HFFc6 (cell line): ENCODE data around the gene ZNF654. TPM values are rescaled to one million over a fixed set of nuclear protein-coding genes. Genes with fewer than 3 reads are reported as not detected.

ENCODE experiments used
- DNase-seq: peaks from one replicate; pipeline ENCODE4 v3.0.0-alpha.2; 2018
- H3K27ac Mint-ChIP-seq: 2 replicates; pipeline ENCODE4 v1.8.0; 2020; ENCODE audit warnings: mild to moderate bottlenecking, mixed read lengths
- H3K27me3 Mint-ChIP-seq: 2 replicates; pipeline ENCODE4 v1.8.0; 2021; ENCODE audit warnings: mild to moderate bottlenecking, moderate library complexity, mixed read lengths; ENCODE audit not compliant: insufficient read depth
- H3K36me3 Mint-ChIP-seq: 2 replicates; pipeline ENCODE4 v1.8.0; 2021; ENCODE audit warnings: low read depth, mixed read lengths
- H3K4me1 Mint-ChIP-seq: 2 replicates; pipeline ENCODE4 v1.8.0; 2020; ENCODE audit warnings: low read depth, mixed read lengths
- H3K4me3 Mint-ChIP-seq: 2 replicates; pipeline ENCODE4 v1.8.0; 2020; ENCODE audit warnings: mild to moderate bottlenecking, moderate library complexity, mixed read lengths
- H3K9me3 Mint-ChIP-seq: 2 replicates; pipeline ENCODE4 v1.8.0; 2020; ENCODE audit warnings: mild to moderate bottlenecking, mixed read lengths
- CTCF ChIP-seq: fragments of 200-600 bp; sonication (generic); IDR thresholded peaks from 2 replicates; pipeline ENCODE4 v1.5.0; 2021; ENCODE audit warnings: antibody characterized with exemption, mild to moderate bottlenecking
- total RNA-seq, 6 experiments: library from RNA; stranded (reverse); fragmentation: NEBNext Ultra II Directional; extraction: Animal tissue kit (Norgen Biotek cat#: 25700); gene quantifications; 2 replicates in 1 of 6; 3 replicates in 5 of 6; pipeline ENCODE4 v1.2.3, GENCODE V29; 2021

ZNF654 gene
- total RNA-seq, 6 experiments from 2014 or later = 11.5 to 15.5 (median 14.4) TPM

- no peak overlapping the region for H3K27ac Mint-ChIP-seq
- peaks cover 21% of the 10 kb centered on the region for H3K36me3 Mint-ChIP-seq
- DNase-seq = no peak
- H3K27me3 Mint-ChIP-seq = no peaks in the 10 kb centered on the region; the same call in 1 of the 2 replicates
- H3K4me3 Mint-ChIP-seq = no peak overlapping the region
- no peak for TF ChIP-seq CTCF
- no peaks in the 10 kb centered on the region for H3K9me3 Mint-ChIP-seq
- peaks cover 6% of the 10 kb centered on the region for H3K4me1 Mint-ChIP-seq
These were observed 23.8 kb downstream of the ZNF654 start for GRCh38 chr3:88082854-88083253.

- Mint-ChIP-seq H3K9me3 (no peaks in the 10 kb centered on the region), H3K4me1 (peaks cover 6% of the 10 kb centered on the region), H3K36me3 (peaks cover 26% of the 10 kb centered on the region), H3K27me3 (no peaks in the 10 kb centered on the region; the same call in 1 of the 2 replicates), H3K4me3 (no peak overlapping the region), H3K27ac (no peak overlapping the region)
- no peak for TF ChIP-seq CTCF
- no peak for DNase-seq
These were observed 25.0 kb downstream of the ZNF654 start for GRCh38 chr3:88084097-88084501.

- Mint-ChIP-seq H3K36me3 (peaks cover 38% of the 10 kb centered on the region), H3K4me1 (no peaks in the 10 kb centered on the region), H3K27ac (no peak overlapping the region), H3K9me3 (no peaks in the 10 kb centered on the region), H3K4me3 (no peak overlapping the region), H3K27me3 (no peaks in the 10 kb centered on the region)
- no peak for DNase-seq
- TF ChIP-seq CTCF = no peak
These were observed 31.6 kb downstream of the ZNF654 start for GRCh38 chr3:88090681-88091080.

GRCh38 chr3:88092270-88092669, 33.2 kb downstream of the ZNF654 start:
- Mint-ChIP-seq H3K27me3 (no peaks in the 10 kb centered on the region), H3K36me3 (peaks cover 47% of the 10 kb centered on the region)
- TF ChIP-seq CTCF = no peak

GRCh38 chr3:88093266-88093665, 34.2 kb downstream of the ZNF654 start:
- Mint-ChIP-seq H3K4me3 (no peak overlapping the region), H3K27ac (no peak overlapping the region), H3K36me3 (peaks cover 53% of the 10 kb centered on the region), H3K4me1 (no peaks in the 10 kb centered on the region), H3K27me3 (no peaks in the 10 kb centered on the region), H3K9me3 (no peaks in the 10 kb centered on the region)
- no peak for DNase-seq
- no peak for TF ChIP-seq CTCF

More at GRCh38 chr3:88092270-88092669, 33.2 kb downstream of the ZNF654 start:
- Mint-ChIP-seq H3K4me3 (no peak overlapping the region), H3K27ac (no peak overlapping the region), H3K4me1 (no peaks in the 10 kb centered on the region), H3K9me3 (no peaks in the 10 kb centered on the region)
- DNase-seq = no peak

GRCh38 chr3:88101142-88101541, 42.1 kb downstream of the ZNF654 start:
- Mint-ChIP-seq H3K4me1 (peaks cover 23% of the 10 kb centered on the region), H3K36me3 (peaks cover 47% of the 10 kb centered on the region), H3K4me3 (no peak overlapping the region), H3K27ac (no peak overlapping the region), H3K9me3 (no peaks in the 10 kb centered on the region), H3K27me3 (peaks cover 2% of the 10 kb centered on the region; the same call in 1 of the 2 replicates)
- no peak for DNase-seq
- no peak for TF ChIP-seq CTCF
